HUDEP-2 (cell line): ENCODE results near the gene PRPF38B.
"Not testable (repeated sequence)": the region's sequence is repeated elsewhere in the genome, so short reads cannot be mapped to it uniquely, and the experiment has no call there.

Experiments
- DNase-seq, 76 experiments: peaks; one replicate each; lab custom pipeline; 2025; ENCODE audit not compliant: unreplicated experiment in 76 of 76; lab: John Stamatoyannopoulos, UW

Gene PRPF38B

GRCh38 chr1:108691942-108692723 lies at the start of gene PRPF38B:
Gene PRPF38B (plus strand): TSS chr1:108692310. CDS start chr1:108692592, 282 bp downstream.
- peak; percentile 22 to 92 (median 82) for DNase-seq

GRCh38 chr1:108643492-108644335 lies 48.4 kb upstream of the PRPF38B start:
- peak in 21 of 76 experiments; percentile 1 to 42 (median 14) for DNase-seq

GRCh38 chr1:108644984-108645383 lies 47.1 kb upstream of the PRPF38B start:
- DNase-seq = peak in 13 of 76 experiments; percentile 6 to 44 (median 14)

- DNase-seq = no peak
Observed at GRCh38 chr1:108645564-108646184, 46.4 kb upstream of the PRPF38B start.

GRCh38 chr1:108646265-108646647 lies 45.9 kb upstream of the PRPF38B start:
- DNase-seq = no peak

- DNase-seq = peak in 1 of 76 experiments; percentile 5
Observed at GRCh38 chr1:108646648-108647269, 45.4 kb upstream of the PRPF38B start.

GRCh38 chr1:108653431-108654105 lies 38.5 kb upstream of the PRPF38B start:
- no peak for DNase-seq

- DNase-seq = no peak
Observed at GRCh38 chr1:108657356-108658080, 34.6 kb upstream of the PRPF38B start.

- DNase-seq = peak in 67 of 76 experiments; percentile 14 to 81 (median 53)
Observed at GRCh38 chr1:108661030-108661609, 31.0 kb upstream of the PRPF38B start, which contains the start of gene HENMT1. Gene HENMT1 (minus strand): TSS chr1:108661093. CDS start chr1:108659884, 1,209 bp downstream.

GRCh38 chr1:108663074-108663473 lies 29.0 kb upstream of the PRPF38B start:
- DNase-seq = no peak

- DNase-seq = no peak
Observed at GRCh38 chr1:108664481-108664880, 27.6 kb upstream of the PRPF38B start.

GRCh38 chr1:108665067-108665466 lies 27.0 kb upstream of the PRPF38B start:
- DNase-seq = no peak

- no peak for DNase-seq
Observed at GRCh38 chr1:108665771-108666170, 26.3 kb upstream of the PRPF38B start.

- not testable (repeated sequence) for DNase-seq
Observed at GRCh38 chr1:108667422-108667821, 24.7 kb upstream of the PRPF38B start.

- no peak for DNase-seq
Observed at GRCh38 chr1:108668777-108669176, 23.3 kb upstream of the PRPF38B start.

- DNase-seq = no peak
Observed at GRCh38 chr1:108669679-108670078, 22.4 kb upstream of the PRPF38B start.

- DNase-seq = no peak
Observed at GRCh38 chr1:108670131-108670773, 21.9 kb upstream of the PRPF38B start.

- no peak for DNase-seq
Observed at GRCh38 chr1:108671143-108671542, 21.0 kb upstream of the PRPF38B start.
